Endothelial cell (in vitro differentiated cells): ENCODE results near the gene DNMT3B. TPM values are rescaled to one million over a fixed set of nuclear protein-coding genes. Genes with fewer than 3 reads are reported as not detected.

Source experiments
- DNase-seq: peaks from one replicate; pipeline ENCODE4 v3.0.0; 2021; ENCODE audit warnings: low spot score
- H3K27ac Mint-ChIP-seq: one replicate; pipeline ENCODE4 v1.8.0; 2021; ENCODE audit warnings: mixed read lengths, inconsistent platforms; ENCODE audit not compliant: unreplicated experiment
- H3K27me3 Mint-ChIP-seq: one replicate; pipeline ENCODE4 v1.8.0; 2021; ENCODE audit warnings: mild to moderate bottlenecking, moderate library complexity, mixed read lengths, inconsistent platforms; ENCODE audit not compliant: unreplicated experiment
- H3K36me3 Mint-ChIP-seq: one replicate; pipeline ENCODE4 v1.8.0; 2021; ENCODE audit warnings: mild to moderate bottlenecking, low read depth, mixed read lengths, inconsistent platforms; ENCODE audit not compliant: unreplicated experiment
- H3K4me1 Mint-ChIP-seq: one replicate; pipeline ENCODE4 v1.8.0; 2021; ENCODE audit warnings: mild to moderate bottlenecking, mixed read lengths, inconsistent platforms; ENCODE audit not compliant: unreplicated experiment
- H3K4me3 Mint-ChIP-seq: one replicate; pipeline ENCODE4 v1.8.0; 2021; ENCODE audit warnings: mild to moderate bottlenecking, mixed read lengths, inconsistent platforms; ENCODE audit not compliant: unreplicated experiment
- H3K9me3 Mint-ChIP-seq: one replicate; pipeline ENCODE4 v1.8.0; 2021; ENCODE audit warnings: mixed read lengths, inconsistent platforms; ENCODE audit not compliant: unreplicated experiment
- total RNA-seq: library from RNA; stranded (reverse); fragmentation: NEBNext Ultra II Directional; extraction: Animal tissue kit (Norgen Biotek cat#: 25700); gene quantifications from one replicate; pipeline ENCODE4 v1.2.1, GENCODE V29; 2021; ENCODE audit not compliant: unreplicated experiment
- TF ChIP-seq, protein P1 (sequence below): fragments of 200-600 bp; sonication (generic); IDR thresholded peaks from one replicate; pipeline ENCODE4 v1.5.0; 2021; ENCODE audit warnings: antibody characterized with exemption; ENCODE audit not compliant: unreplicated experiment

The DNMT3B gene
- total RNA-seq, 1 donor from 2014 or later: 77.9 TPM

- peaks cover 2% of the 10 kb centered on the region for H3K27me3 Mint-ChIP-seq
- H3K9me3 Mint-ChIP-seq: no peaks in the 10 kb centered on the region
- peaks cover 4% of the 10 kb centered on the region for H3K36me3 Mint-ChIP-seq
- TF ChIP-seq, protein P1, sequence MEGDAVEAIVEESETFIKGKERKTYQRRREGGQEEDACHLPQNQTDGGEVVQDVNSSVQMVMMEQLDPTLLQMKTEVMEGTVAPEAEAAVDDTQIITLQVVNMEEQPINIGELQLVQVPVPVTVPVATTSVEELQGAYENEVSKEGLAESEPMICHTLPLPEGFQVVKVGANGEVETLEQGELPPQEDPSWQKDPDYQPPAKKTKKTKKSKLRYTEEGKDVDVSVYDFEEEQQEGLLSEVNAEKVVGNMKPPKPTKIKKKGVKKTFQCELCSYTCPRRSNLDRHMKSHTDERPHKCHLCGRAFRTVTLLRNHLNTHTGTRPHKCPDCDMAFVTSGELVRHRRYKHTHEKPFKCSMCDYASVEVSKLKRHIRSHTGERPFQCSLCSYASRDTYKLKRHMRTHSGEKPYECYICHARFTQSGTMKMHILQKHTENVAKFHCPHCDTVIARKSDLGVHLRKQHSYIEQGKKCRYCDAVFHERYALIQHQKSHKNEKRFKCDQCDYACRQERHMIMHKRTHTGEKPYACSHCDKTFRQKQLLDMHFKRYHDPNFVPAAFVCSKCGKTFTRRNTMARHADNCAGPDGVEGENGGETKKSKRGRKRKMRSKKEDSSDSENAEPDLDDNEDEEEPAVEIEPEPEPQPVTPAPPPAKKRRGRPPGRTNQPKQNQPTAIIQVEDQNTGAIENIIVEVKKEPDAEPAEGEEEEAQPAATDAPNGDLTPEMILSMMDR: no peak
- H3K4me1 Mint-ChIP-seq: peaks cover 5% of the 10 kb centered on the region
- H3K4me3 Mint-ChIP-seq: no peak overlapping the region
- no peak for DNase-seq
- H3K27ac Mint-ChIP-seq: no peak overlapping the region
These were observed 24.6 kb upstream of the DNMT3B start for GRCh38 chr20:32737371-32738223.

- no peak overlapping the region for H3K27ac Mint-ChIP-seq
- no peak for DNase-seq
- no peaks in the 10 kb centered on the region for H3K9me3 Mint-ChIP-seq
- TF ChIP-seq, protein P1: no peak
- peaks cover 9% of the 10 kb centered on the region for H3K4me1 Mint-ChIP-seq
- H3K36me3 Mint-ChIP-seq: no peaks in the 10 kb centered on the region
- H3K4me3 Mint-ChIP-seq: no peak overlapping the region
- H3K27me3 Mint-ChIP-seq: peaks cover 5% of the 10 kb centered on the region
These were observed 21.0 kb upstream of the DNMT3B start for GRCh38 chr20:32741151-32741550.

- Mint-ChIP-seq H3K27ac (peak overlapping the region; percentile 74), H3K4me3 (peak overlapping the region; percentile 98), H3K9me3 (no peaks in the 10 kb centered on the region), H3K27me3 (peaks cover 5% of the 10 kb centered on the region), H3K36me3 (no peaks in the 10 kb centered on the region), H3K4me1 (peaks cover 9% of the 10 kb centered on the region)
- no peak for DNase-seq
- TF ChIP-seq, protein P1: no peak
These were observed 19.6 kb upstream of the DNMT3B start for GRCh38 chr20:32742322-32743236.

- TF ChIP-seq, protein P1: no peak
- peaks cover 5% of the 10 kb centered on the region for H3K27me3 Mint-ChIP-seq
- peak within 1 kb of the TSS; percentile 74 for H3K27ac Mint-ChIP-seq
- no peaks in the 10 kb centered on the region for H3K36me3 Mint-ChIP-seq
- peaks cover 9% of the 10 kb centered on the region for H3K4me1 Mint-ChIP-seq
- peak within 1 kb of the TSS; percentile 98 for H3K4me3 Mint-ChIP-seq
- DNase-seq: peak; percentile 64
- no peaks in the 10 kb centered on the region for H3K9me3 Mint-ChIP-seq
These were observed 18.7 kb upstream of the DNMT3B start, which contains the start of gene COMMD7 for GRCh38 chr20:32743237-32744112. Gene COMMD7, minus strand, starts transcription at chr20:32743467. Its CDS starts 76 bp downstream, at chr20:32743391.
